ENCODE data around the gene UBE2M. TPM values are rescaled to one million over a fixed set of nuclear protein-coding genes. Genes with fewer than 3 reads are reported as not detected.

The UBE2M gene
- total and polyA plus RNA-seq, 2 experiments from 2014 or later: 54.4 to 111 TPM

GRCh38 chr19:58566989-58567388 is 8.6 kb upstream of the UBE2M start:
- WGBS (ENCODE audit: low lambda C conversion rate, missing lambda C conversion rate): 98% methylated on average over 5 of the region's 5 CpGs
- TF ChIP-seq EZH2 (IDR thresholded peaks at IDR 0.05; ENCODE audit: borderline replicate concordance) (no peak), EZH2phosphoT487 (IDR thresholded peaks at IDR 0.05; ENCODE audit: low read depth, severe bottlenecking, unreplicated experiment) (no peak)
- TF ChIP-seq, protein P1, sequence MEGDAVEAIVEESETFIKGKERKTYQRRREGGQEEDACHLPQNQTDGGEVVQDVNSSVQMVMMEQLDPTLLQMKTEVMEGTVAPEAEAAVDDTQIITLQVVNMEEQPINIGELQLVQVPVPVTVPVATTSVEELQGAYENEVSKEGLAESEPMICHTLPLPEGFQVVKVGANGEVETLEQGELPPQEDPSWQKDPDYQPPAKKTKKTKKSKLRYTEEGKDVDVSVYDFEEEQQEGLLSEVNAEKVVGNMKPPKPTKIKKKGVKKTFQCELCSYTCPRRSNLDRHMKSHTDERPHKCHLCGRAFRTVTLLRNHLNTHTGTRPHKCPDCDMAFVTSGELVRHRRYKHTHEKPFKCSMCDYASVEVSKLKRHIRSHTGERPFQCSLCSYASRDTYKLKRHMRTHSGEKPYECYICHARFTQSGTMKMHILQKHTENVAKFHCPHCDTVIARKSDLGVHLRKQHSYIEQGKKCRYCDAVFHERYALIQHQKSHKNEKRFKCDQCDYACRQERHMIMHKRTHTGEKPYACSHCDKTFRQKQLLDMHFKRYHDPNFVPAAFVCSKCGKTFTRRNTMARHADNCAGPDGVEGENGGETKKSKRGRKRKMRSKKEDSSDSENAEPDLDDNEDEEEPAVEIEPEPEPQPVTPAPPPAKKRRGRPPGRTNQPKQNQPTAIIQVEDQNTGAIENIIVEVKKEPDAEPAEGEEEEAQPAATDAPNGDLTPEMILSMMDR (IDR thresholded peaks at IDR 0.05; ENCODE audit: poor library complexity): no peak
- no peak for DNase-seq (ENCODE audit: low spot score)
- Histone ChIP-seq H3K36me3 (replicated peaks; ENCODE audit: insufficient read depth, low read depth) (no peaks in the 10 kb centered on the region), H3K79me2 (peaks cover 4% of the 10 kb centered on the region), H3K4me1 (ENCODE audit: insufficient read depth) (no peaks in the 10 kb centered on the region), H3K9me3 (ENCODE audit: low read depth) (no peaks in the 10 kb centered on the region), H3K27me3 (no peaks in the 10 kb centered on the region), H3K9me2 (replicated peaks; ENCODE audit: insufficient read depth) (no peaks in the 10 kb centered on the region), H3K27ac (no peak overlapping the region), H2AFZ (no peak overlapping the region), H3K4me2 (no peak overlapping the region), H4K20me1 (ENCODE audit: insufficient read depth, poor library complexity, severe bottlenecking) (no peaks in the 10 kb centered on the region), H3K4me3 (no peak overlapping the region)

GRCh38 chr19:58563823-58564222 is 5.4 kb upstream of the UBE2M start:
- Histone ChIP-seq H3K36me3 (replicated peaks; ENCODE audit: insufficient read depth, low read depth) (no peaks in the 10 kb centered on the region), H3K4me2 (no peak overlapping the region)

GRCh38 chr19:58563034-58563573 is 4.7 kb upstream of the UBE2M start:
- Histone ChIP-seq H3K36me3 (replicated peaks; ENCODE audit: insufficient read depth, low read depth) (no peaks in the 10 kb centered on the region), H3K4me3 (no peak overlapping the region), H3K27me3 (no peaks in the 10 kb centered on the region), H4K20me1 (ENCODE audit: insufficient read depth, poor library complexity, severe bottlenecking) (no peaks in the 10 kb centered on the region), H3K79me2 (peaks cover 20% of the 10 kb centered on the region), H3K4me1 (ENCODE audit: insufficient read depth) (peaks cover 8% of the 10 kb centered on the region), H3K4me2 (peak overlapping the region; percentile 73), H3K27ac (no peak overlapping the region), H3K9me2 (replicated peaks; ENCODE audit: insufficient read depth) (no peaks in the 10 kb centered on the region), H3K9me3 (ENCODE audit: low read depth) (no peaks in the 10 kb centered on the region), H2AFZ (no peak overlapping the region)
- peak; percentile 8 for DNase-seq (ENCODE audit: low spot score)
- 60% methylated on average over 32 of the region's 40 CpGs for WGBS (ENCODE audit: low lambda C conversion rate, missing lambda C conversion rate)
- no peak for TF ChIP-seq EZH2phosphoT487 (IDR thresholded peaks at IDR 0.05; ENCODE audit: low read depth, severe bottlenecking, unreplicated experiment)
- TF ChIP-seq, protein P1 (IDR thresholded peaks at IDR 0.05; ENCODE audit: poor library complexity): no peak
- no peak for TF ChIP-seq EZH2 (IDR thresholded peaks at IDR 0.05; ENCODE audit: borderline replicate concordance)

More at GRCh38 chr19:58563823-58564222, 5.4 kb upstream of the UBE2M start:
- no peaks in the 10 kb centered on the region for H3K27me3 ChIP-seq
- WGBS (ENCODE audit: low lambda C conversion rate, missing lambda C conversion rate): 89% methylated on average over 6 of the region's 6 CpGs
- H3K4me3 ChIP-seq: no peak overlapping the region
- no peak for DNase-seq (ENCODE audit: low spot score)
- peaks cover 20% of the 10 kb centered on the region for H3K79me2 ChIP-seq
- no peak for TF ChIP-seq EZH2phosphoT487 (IDR thresholded peaks at IDR 0.05; ENCODE audit: low read depth, severe bottlenecking, unreplicated experiment)
- TF ChIP-seq EZH2 (IDR thresholded peaks at IDR 0.05; ENCODE audit: borderline replicate concordance): no peak
- TF ChIP-seq, protein P1 (IDR thresholded peaks at IDR 0.05; ENCODE audit: poor library complexity): no peak
- peaks cover 8% of the 10 kb centered on the region for H3K4me1 ChIP-seq (ENCODE audit: insufficient read depth)
- no peaks in the 10 kb centered on the region for H3K9me3 ChIP-seq (ENCODE audit: low read depth)
- H4K20me1 ChIP-seq (ENCODE audit: insufficient read depth, poor library complexity, severe bottlenecking): no peaks in the 10 kb centered on the region
- H2AFZ ChIP-seq: no peak overlapping the region
- H3K27ac ChIP-seq: no peak overlapping the region
- no peaks in the 10 kb centered on the region for H3K9me2 ChIP-seq (replicated peaks; ENCODE audit: insufficient read depth)

Data from hepatocyte (in vitro differentiated cells).